ENCODE measurements around the gene F2R. TPM values are rescaled to one million over a fixed set of nuclear protein-coding genes. Genes with fewer than 3 reads are reported as not detected.
"Not testable (repeated sequence)": the region's sequence is repeated elsewhere in the genome, so short reads cannot be mapped to it uniquely, and the experiment has no call there.

The F2R gene
- total RNA-seq, 2 donors from 2014 or later: 6.5 to 16.0 TPM

- intact Hi-C loops (cut with DNase I): no loop called here
- ATAC-seq (no peak), DNase-seq (no peak)
These were observed 515 bp upstream of the F2R start for GRCh38 chr5:76715486-76715735.

GRCh38 chr5:76716456-76717157 lies 681 bp downstream of the F2R start:
- peak in 1 of 2 donors; percentile 14 for ATAC-seq
- DNase-seq: peak; percentile 32
- intact Hi-C loops (cut with DNase I): no loop called here

- DNase-seq (no peak), ATAC-seq (no peak)
- intact Hi-C loops (cut with DNase I): no loop called here
These were observed 1.5 kb downstream of the F2R start for GRCh38 chr5:76717222-76718083.

GRCh38 chr5:76718381-76718832 lies 2.5 kb downstream of the F2R start:
- DNase-seq: peak; percentile 40
- intact Hi-C loops (cut with DNase I): no loop called here
- ATAC-seq: no peak

GRCh38 chr5:76718880-76719279 lies 3.0 kb downstream of the F2R start:
- DNase-seq (no peak), ATAC-seq (no peak)
- intact Hi-C loops (cut with DNase I): no loop called here

GRCh38 chr5:76720988-76721569 lies 5.2 kb downstream of the F2R start:
- intact Hi-C loops (cut with DNase I): no loop called here
- DNase-seq: no peak
- ATAC-seq: no peak

- no peak for DNase-seq
- no peak for ATAC-seq
- intact Hi-C loops (cut with DNase I): no loop called here
These were observed 7.3 kb downstream of the F2R start for GRCh38 chr5:76723266-76723665.

GRCh38 chr5:76723906-76724305 lies 8.0 kb downstream of the F2R start:
- no peak for ATAC-seq
- no peak for DNase-seq
- intact Hi-C loops (cut with DNase I): no loop called here

GRCh38 chr5:76724871-76725270 lies 8.9 kb downstream of the F2R start:
- ATAC-seq: no peak
- intact Hi-C loops (cut with DNase I): no loop called here
- no peak for DNase-seq

- intact Hi-C loops (cut with DNase I): no loop called here
- no peak for ATAC-seq
- DNase-seq: no peak
These were observed 13.0 kb downstream of the F2R start for GRCh38 chr5:76728965-76729364.

GRCh38 chr5:76729373-76730290 lies 13.7 kb downstream of the F2R start:
- ATAC-seq: no peak
- DNase-seq: no peak
- intact Hi-C loops (cut with DNase I): no loop called here

GRCh38 chr5:76732405-76733048 lies 16.6 kb downstream of the F2R start:
- DNase-seq (no peak), ATAC-seq (no peak)
- intact Hi-C loops (cut with DNase I): no loop called here

GRCh38 chr5:76733049-76733417 lies 17.1 kb downstream of the F2R start:
- no peak for DNase-seq
- intact Hi-C loops (cut with DNase I): no loop called here
- peak; percentile 23 to 59 for ATAC-seq

- intact Hi-C loops (cut with DNase I): no loop called here
- DNase-seq: no peak
- no peak for ATAC-seq
These were observed 20.0 kb downstream of the F2R start for GRCh38 chr5:76735762-76736545.

GRCh38 chr5:76736679-76737556 lies 21.0 kb downstream of the F2R start:
- DNase-seq: no peak
- intact Hi-C loops (cut with DNase I): no loop called here
- no peak for ATAC-seq

- ATAC-seq (no peak), DNase-seq (no peak)
- intact Hi-C loops (cut with DNase I): no loop called here
These were observed 21.9 kb downstream of the F2R start for GRCh38 chr5:76737846-76738245.

GRCh38 chr5:76741506-76741905 lies 25.6 kb downstream of the F2R start:
- ATAC-seq; DNase-seq; intact Hi-C loops (cut with DNase I): not testable (repeated sequence)
